Measurements from ENCODE around the gene PLN.

The PLN gene

DNA sequence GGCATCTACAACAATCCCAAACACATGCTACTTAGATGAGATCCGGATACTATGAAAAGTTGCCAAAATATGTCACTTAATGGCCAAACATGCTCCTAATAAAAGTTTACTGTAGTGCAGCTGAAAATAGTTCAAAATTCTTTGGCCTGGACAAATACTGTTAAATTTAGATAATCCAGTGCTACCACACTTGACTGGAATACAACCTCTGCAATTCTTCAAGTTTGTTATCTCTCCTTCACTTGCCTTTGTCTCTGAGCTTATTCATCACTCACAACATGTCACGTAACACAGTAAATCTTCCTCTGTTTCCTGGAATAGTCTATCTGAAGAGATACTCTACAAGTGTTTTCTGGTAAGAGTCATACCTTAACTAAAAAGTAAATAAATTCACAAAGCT is 10.5 kb upstream of the PLN start:
- no peak for DNase-seq

- no peak for DNase-seq
Observed at GRCh38 chr6:118542184-118542952, 5.7 kb upstream of the PLN start.

DNA sequence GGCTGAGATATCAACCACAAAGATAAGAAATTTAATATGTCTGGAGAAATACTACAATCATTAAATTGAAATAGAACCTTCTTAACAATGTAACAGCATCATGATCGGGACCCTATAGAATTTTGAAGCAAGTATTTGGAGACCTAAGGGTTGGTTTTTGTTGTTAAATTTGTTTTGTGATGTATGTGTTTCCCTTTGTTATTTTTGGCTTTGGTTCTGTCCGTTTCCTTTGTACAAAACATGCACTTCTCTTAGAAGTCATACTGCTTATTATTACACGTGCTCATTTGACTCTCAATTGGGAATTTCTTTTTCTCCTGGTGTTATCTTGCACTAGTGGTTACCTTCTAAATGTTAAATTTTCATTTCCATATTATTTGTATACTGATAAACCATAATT is 4.0 kb upstream of the PLN start:
- DNase-seq: no peak

GRCh38 chr6:118546164-118546879 is 1.8 kb upstream of the PLN start:
- no peak for DNase-seq

- no peak for DNase-seq
Observed at GRCh38 chr6:118546880-118547218, 1.2 kb upstream of the PLN start.

DNA sequence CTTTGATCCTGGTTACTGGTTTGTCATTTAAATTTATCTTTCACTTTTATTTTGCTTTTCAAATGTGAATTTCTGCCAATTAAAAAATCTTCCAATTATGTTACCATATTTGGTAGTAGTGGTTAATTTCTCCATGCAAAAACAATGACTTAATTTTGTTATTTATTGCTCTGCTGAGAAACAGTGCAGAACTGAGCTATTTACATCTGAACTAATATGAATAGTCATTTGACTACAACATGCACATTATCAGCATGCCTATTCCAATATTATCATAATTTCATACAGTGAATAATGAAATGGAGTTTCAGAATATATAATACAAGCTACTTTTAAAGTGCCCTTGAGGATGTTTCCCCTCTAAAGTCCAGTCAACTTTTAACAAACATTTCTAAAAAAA is 517 bp downstream of the PLN start:
- DNase-seq: no peak

- peak in 1 of 2 experiments; percentile 53 for DNase-seq
Observed at GRCh38 chr6:118551063-118552053, 3.3 kb downstream of the PLN start.

- no peak for DNase-seq
Observed at GRCh38 chr6:118553132-118553531, 5.0 kb downstream of the PLN start.

DNA sequence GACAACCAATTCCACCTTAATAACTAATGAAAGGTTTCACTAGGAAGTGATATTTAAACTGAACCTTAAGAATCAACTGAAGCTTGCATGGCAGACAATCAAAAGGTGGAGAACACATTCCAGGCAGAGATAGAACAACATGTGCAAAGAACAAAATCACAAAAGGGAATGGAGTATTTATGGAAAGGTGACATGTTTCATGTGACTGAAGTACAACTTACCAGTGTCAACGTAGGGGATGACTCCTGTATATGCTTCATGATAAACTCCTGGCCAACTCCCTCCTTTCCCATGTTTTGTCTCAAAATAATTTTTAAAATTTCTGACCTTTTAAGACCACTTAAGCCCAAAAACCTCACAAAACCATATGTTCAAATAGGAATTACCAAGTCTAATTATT is 6.6 kb downstream of the PLN start:
- no peak for DNase-seq

GRCh38 chr6:118558464-118559217 is 10.5 kb downstream of the PLN start:
- no peak for DNase-seq

GRCh38 chr6:118559659-118560058 is 11.6 kb downstream of the PLN start:
- no peak for DNase-seq

DNA sequence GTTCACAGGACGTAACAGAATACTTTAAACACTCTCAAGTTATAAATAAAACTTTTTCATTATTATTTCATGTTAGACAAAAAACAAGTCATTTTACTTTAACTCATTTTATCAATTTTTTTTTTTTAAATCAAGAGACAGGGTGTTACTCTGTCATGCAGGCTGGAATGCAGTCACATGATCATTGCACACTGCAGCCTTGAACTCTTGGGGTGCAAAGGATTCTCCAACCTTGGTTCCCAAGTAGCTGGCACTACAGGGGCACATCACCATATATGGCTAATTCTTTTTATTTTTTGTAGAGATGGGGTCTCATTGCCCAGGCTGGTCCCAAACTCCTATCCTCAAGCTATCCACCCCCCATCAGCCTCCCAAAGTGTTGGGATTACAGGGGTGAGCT is 14.2 kb downstream of the PLN start:
- no peak for DNase-seq

DNA sequence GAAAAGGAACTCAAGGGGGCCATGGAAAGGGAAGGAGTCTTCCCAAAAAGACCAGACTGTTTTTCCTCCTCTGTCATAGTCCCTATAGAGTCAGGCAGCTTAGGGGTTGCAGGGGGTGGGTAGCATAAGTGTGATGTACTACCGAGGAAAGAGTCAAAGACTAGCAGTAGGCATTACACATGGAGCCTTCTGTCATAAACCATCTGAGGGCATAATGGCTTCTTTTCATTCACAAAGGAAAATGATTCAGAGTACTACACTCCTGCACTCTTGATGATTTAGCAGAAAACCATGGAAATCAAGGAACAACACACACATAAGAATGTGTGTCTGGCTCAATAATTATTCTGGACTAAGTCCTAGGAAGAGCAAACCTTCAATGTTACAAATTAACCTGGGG is 14.9 kb downstream of the PLN start:
- no peak for DNase-seq

GRCh38 chr6:118565311-118565960 is 17.3 kb downstream of the PLN start:
- peak; percentile 25 to 63 for DNase-seq

- DNase-seq: no peak
Observed at GRCh38 chr6:118567974-118568373, 19.9 kb downstream of the PLN start.

- no peak for DNase-seq
Observed at GRCh38 chr6:118569498-118569897, 21.4 kb downstream of the PLN start.

GRCh38 chr6:118571121-118571520 is 23.0 kb downstream of the PLN start:
- no peak for DNase-seq

- DNase-seq: no peak
Observed at GRCh38 chr6:118574051-118574865, 26.2 kb downstream of the PLN start.

DNA sequence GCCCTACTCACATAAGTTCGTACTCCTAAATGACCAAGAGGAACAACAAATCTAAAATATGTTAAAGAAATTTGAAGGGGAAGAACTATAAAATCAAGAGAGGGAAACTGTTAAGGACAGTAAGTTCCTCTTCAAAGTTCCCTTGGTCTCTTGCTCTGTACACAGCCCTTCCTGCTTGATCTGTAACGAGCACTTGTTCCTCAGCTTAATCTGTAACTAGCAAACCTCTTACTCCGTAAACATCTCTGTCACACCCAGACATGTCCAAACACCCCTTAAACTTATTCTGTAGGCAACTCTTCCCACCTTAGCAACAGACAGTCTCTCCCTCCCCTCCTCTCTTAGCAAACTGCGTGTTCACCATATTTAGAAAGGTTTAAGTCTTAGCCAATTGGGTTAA is 29.9 kb downstream of the PLN start:
- DNase-seq: no peak

DNA sequence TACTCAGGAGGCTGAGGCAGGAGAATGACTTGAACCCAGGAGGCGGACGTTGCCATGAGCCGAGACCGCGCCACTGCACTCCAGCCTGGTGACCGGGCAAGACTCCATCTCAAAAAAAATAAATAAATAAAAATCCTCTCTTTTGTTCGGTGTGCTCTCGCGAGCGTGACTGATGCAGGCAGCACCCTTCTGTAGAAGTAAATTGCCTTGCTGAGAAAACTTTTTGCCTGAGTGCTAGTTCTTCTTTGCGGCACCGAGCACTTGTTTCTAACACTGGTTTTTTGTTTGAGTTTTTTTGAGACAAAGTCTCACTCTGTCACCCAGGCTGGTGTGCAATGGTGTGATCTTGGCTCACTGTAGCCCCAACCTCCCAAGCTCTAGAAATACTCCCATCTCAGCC is 30.5 kb downstream of the PLN start:
- no peak for DNase-seq

- no peak for DNase-seq
Observed at GRCh38 chr6:118579786-118580185, 31.7 kb downstream of the PLN start.
